Measurements from ENCODE around the gene CMTM3.

GRCh38 chr16:66616592-66616991 lies 12.1 kb downstream of the CMTM3 start:
- TF ChIP-seq, protein P1, sequence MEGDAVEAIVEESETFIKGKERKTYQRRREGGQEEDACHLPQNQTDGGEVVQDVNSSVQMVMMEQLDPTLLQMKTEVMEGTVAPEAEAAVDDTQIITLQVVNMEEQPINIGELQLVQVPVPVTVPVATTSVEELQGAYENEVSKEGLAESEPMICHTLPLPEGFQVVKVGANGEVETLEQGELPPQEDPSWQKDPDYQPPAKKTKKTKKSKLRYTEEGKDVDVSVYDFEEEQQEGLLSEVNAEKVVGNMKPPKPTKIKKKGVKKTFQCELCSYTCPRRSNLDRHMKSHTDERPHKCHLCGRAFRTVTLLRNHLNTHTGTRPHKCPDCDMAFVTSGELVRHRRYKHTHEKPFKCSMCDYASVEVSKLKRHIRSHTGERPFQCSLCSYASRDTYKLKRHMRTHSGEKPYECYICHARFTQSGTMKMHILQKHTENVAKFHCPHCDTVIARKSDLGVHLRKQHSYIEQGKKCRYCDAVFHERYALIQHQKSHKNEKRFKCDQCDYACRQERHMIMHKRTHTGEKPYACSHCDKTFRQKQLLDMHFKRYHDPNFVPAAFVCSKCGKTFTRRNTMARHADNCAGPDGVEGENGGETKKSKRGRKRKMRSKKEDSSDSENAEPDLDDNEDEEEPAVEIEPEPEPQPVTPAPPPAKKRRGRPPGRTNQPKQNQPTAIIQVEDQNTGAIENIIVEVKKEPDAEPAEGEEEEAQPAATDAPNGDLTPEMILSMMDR (IDR thresholded peaks at IDR 0.05; ENCODE audit: insufficient read depth, low read length): no peak
- TF ChIP-seq GABPA (IDR thresholded peaks at IDR 0.05; ENCODE audit: low read depth) (no peak), SPI1 (IDR thresholded peaks at IDR 0.05; ENCODE audit: borderline replicate concordance, low read depth) (no peak), POLR2AphosphoS5 (IDR thresholded peaks at IDR 0.05; ENCODE audit: low read depth) (no peak)
- TF ChIP-seq, protein P2, sequence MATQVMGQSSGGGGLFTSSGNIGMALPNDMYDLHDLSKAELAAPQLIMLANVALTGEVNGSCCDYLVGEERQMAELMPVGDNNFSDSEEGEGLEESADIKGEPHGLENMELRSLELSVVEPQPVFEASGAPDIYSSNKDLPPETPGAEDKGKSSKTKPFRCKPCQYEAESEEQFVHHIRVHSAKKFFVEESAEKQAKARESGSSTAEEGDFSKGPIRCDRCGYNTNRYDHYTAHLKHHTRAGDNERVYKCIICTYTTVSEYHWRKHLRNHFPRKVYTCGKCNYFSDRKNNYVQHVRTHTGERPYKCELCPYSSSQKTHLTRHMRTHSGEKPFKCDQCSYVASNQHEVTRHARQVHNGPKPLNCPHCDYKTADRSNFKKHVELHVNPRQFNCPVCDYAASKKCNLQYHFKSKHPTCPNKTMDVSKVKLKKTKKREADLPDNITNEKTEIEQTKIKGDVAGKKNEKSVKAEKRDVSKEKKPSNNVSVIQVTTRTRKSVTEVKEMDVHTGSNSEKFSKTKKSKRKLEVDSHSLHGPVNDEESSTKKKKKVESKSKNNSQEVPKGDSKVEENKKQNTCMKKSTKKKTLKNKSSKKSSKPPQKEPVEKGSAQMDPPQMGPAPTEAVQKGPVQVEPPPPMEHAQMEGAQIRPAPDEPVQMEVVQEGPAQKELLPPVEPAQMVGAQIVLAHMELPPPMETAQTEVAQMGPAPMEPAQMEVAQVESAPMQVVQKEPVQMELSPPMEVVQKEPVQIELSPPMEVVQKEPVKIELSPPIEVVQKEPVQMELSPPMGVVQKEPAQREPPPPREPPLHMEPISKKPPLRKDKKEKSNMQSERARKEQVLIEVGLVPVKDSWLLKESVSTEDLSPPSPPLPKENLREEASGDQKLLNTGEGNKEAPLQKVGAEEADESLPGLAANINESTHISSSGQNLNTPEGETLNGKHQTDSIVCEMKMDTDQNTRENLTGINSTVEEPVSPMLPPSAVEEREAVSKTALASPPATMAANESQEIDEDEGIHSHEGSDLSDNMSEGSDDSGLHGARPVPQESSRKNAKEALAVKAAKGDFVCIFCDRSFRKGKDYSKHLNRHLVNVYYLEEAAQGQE (IDR thresholded peaks at IDR 0.05; ENCODE audit: insufficient replicate concordance, low read depth): no peak

Measured in HL-60 (cell line).